ENCODE data around the gene RICTOR.

DNA sequence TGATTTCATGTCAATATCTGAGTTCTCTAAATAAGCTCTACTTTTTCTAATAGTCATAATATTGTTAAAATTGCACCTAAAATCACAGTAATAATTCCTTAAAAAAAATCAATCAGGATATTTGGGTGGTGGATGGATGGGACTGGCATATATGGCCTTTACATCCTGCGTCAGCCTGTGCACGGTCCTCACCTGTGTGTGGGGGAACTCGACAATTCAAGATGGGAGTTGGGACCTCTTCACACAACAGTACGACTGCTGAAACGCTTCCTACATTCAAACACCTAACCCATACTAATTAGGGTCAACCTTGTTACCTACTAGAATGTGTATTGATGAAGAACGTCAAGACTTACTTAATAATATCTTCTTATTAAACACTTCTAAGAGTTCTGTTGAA, 137.9 kb downstream of the RICTOR start:
- TF ChIP-seq GATA2 (IDR thresholded peaks at IDR 0.05; ENCODE audit: low read depth, low read length): no peak
- no peak for TF ChIP-seq GATA3 (IDR thresholded peaks at IDR 0.05; ENCODE audit: low read depth, low read length)
